Activated CD4-positive, alpha-beta T cell treated with anti-CD3 and anti-CD28 coated beads, Interleukin-2, amount 50 U/mL, for 16 hours (primary cell): ENCODE results near the gene GATAD2A.

Experiments
- DNase-seq: peaks from one replicate; pipeline ENCODE4 v3.0.0-alpha.2; 2020

Gene GATAD2A

DNA sequence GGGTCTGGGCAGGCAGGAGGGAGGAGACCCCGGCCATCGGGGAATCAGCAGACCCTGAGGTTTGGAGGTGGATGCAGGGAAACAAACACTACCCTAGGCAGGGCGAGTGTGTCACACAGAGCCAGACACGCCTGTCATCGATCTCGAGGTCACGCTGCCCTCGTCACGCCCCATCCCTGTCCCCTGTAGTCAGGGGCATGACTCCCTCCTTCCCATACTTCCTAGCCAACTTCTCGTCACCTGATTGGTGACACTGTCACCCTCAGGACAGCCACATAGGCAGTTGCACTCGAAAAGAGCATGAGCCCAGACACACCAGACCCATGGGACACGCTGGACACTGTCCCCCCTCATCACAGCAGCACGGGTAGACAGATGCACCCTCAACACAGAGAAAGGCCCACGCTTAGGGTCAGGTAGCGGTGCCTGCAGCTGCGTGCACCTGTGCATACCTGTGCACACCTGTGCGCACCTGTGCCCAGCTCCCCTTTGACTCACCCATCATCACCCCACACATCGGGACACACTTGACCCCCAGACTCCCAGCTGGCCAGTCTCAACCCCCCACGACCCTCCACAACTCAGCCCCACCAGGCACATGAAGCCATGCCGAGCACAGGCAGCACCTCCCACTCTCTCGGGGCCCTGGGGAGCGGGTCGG lies 144.5 kb downstream of the GATAD2A start:
- no peak for DNase-seq

DNA sequence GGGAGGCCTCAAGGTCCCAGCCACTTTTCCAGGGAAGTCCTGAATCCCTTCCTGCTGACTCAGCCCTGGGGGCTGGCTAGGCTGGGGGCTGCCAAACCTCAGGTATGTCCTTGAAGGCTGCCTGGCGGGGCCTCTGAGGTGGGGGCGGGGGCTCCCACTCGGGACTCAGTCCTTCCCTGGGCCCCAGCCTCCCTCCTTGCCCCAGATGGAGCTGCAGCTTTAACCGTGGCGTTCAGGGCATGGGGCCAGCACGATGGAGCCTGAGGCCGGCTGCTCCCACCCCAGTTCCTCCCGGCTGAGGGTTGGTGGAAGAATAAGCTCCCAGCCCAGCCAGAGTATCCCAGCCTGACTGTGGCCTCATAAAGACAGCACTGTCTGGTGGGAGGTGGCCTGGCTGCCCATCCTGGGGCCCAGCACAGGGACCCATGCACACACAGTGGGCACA lies 145.0 kb downstream of the GATAD2A start:
- DNase-seq = no peak

DNA sequence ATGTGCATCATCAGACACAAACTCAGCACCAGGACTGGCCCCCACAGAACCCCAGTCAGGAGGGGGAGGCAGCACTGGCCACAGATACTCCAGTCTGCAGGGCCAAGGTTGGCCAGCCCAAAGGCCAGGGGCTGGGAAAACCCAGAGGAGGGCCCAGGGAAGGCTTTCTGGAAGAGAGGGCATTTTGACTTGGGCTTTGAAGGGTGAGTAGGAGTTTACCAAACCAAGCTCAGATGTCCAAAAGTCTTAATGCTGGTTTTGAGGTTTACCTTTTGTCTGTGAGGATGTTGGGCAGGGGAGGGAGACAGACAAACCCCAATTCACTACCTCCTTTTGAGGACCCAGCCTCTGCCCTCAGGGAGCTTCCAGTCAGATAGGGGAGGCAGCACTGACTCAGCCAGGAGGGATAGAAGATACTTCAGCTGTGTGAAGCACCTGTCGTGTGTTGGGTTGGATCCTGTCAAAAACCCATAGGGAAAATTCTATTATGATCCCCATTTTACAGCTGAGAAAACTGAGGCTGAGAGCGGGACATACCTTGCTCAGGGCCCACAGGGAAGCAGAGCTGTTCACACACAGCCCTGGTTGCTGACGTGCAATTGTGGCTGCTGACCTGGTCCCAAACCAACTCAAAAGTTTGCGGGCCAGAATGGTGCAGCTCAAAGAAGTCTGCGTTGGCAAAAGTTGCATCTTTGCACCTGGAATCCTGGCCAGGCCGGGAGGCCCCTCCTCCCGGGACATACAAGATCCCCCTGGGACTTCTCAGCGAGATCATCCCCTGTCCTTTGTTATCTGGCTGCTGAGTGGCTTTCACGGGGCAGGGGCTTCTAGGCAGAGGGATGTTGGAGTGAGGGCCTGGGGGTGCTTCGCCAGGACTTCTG lies 145.7 kb downstream of the GATAD2A start:
- no peak for DNase-seq

DNA sequence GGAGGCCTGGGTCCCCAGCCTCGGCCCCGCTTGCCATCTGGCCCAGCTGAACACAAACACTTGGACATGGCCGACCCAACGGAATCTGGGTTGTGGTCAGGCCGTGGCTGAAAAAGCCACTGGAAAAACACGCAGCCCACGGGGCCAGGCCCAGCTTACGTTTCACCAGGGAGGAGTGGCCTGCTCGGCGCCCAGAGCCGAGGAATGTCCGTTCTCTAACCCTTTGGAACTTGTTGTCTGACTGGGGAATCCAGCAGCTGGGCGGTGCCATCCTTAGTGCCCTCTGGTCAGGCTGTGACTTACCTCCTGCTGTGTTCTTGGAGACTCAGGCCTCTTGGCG lies 146.3 kb downstream of the GATAD2A start:
- no peak for DNase-seq

DNA sequence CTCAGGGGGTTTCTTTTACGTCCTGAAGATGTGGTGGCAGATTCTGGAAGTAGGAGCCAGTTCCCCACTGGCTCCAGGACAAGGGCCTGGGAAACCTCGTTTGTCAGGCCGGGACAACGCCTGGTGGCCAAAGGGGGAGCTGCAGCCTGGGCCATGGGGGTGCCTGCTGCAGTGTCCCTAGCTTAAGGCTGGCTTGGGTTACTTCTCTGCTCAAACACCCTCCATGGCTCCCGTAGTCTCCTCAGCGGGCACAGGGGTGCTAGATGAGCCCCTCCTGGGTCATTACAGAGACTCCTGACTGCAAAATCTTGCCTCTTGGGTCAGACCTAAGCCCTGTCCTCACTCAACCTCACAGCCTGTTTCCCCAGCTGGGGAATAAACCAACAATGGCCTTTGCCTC lies 147.3 kb downstream of the GATAD2A start:
- DNase-seq = no peak

DNA sequence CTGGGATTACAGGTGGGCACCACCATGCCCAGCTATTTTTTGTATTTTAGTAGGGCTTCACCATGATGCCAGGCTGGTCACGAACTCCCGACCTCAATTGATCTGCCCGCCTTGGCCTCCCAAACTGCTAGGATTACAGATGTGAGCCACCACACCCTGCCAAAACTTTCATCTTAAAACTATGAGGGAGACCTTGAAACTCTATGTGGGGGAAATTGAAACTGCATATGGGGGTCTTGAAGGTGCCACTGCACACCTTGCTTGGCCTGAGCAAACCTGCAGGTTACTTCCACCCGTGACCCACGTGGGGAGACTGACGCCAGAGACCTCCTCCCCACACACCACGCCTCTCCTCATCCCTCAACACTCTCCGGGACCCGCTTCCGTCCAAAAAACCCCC lies 148.2 kb downstream of the GATAD2A start:
- no peak for DNase-seq

DNA sequence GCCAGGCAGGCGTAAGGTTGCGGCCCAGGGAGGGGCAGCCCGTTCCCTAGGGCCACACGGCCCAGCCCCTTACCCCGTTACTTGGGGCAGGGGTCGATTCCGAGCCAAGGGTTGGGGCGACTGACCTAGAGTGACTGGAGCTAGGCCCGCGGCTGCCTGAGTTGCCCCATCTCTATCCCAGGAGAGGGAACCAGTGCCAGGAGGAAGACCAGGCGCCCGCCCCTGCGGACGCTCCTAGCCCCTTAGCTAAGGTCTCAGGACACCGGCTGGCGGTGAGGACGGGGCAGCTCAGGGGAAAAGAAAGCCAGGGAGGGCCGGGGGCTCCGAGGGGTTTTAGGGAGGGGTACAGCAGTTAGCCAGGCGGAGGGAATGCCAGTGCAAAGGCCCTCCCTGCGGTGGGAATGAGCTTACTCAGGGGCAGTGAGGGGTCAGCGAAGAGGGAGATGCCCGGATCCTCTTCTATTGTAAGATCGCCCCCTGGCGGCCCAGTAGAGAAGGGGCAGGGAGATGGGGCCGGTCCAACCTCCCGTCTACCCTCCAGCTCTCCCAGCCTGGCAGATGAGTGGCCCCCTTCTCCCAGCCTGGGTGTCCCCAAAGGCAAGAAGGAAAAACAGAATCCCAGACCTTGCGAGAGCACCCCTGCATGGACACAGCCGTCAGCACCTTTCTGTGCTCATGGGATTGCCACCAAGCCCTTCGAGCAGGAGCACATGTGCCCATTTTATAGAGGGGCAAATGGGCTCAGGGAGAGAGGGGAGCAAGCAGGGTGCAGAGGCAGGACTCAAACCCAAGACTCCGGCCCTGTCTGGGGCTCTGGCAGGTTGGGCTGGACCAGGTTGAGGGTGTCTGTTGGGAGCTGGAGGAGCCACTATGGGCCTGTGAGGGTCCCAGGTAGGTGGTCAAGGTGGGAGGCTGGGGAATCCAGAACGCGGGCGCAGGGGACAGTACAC lies 148.9 kb downstream of the GATAD2A start:
- DNase-seq = peak; percentile 65

DNA sequence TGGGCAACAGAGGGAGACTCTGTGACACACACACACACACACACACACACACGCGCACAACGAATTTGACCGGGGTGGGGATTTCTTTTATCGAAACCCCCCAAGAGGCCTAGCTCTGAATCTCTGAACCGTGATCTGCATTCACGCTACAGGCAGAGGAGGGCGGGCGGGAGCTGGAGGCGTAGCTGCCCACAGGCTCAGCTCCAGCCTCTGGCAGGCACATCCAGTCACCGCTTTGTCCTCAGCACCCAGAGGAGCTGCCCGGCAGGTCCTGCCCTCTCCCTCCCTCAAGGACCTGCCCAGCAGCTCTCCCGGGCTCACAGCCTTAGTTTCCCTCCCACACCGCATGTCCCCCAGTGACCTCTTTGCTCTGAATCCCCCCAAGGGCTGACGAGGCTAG lies 152.6 kb downstream of the GATAD2A start:
- DNase-seq = no peak
